HG03520 (cell line): ENCODE results near the gene FAAH.

Experiments
- ATAC-seq: cut with Tn5 transposase; IDR thresholded peaks from one replicate; pipeline ENCODE4 v1.9.1; 2021; ENCODE audit warnings: mild to moderate bottlenecking, moderate library complexity; ENCODE audit not compliant: unreplicated experiment

Gene FAAH

DNA sequence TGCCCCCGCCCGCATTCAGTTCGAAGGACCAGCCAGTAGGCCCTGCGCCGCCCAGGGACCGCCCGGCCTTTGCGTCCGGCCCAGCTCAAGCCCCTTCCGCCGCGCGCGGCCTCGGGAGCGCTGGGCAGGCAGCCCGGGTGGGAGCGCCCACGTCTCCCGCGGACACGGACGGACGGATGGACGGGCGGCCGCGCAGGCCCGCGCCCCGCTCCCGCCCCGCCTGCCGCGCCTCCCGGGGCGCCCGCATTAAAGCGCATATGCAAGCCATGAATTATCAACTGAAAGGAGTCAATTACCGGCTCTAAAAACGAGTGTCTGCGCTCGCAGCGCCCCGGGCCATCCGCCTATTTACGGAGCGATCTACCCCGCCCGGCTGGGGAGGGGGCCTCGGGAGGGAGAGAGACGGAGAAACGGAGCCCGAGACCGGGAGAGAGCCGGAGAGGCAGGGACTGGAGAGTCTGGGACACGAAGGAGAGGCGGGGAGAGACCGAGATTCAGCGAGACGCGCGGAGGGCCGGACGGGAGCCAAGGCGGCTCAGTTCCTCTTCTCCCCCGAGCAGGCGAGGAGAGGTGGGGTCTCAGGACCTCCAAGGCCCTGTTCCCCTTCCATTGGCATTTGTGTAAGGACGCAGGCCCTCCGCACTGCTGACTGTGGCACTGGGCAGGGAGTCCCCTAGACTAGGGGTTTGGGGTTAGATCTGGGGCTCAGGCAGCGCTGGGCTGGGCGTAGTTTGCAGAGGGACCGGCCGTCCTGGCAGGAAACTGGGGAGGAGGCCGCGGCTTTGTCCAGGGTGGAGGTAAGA lies 54.2 kb downstream of the FAAH start:
- ATAC-seq, result no peak

DNA sequence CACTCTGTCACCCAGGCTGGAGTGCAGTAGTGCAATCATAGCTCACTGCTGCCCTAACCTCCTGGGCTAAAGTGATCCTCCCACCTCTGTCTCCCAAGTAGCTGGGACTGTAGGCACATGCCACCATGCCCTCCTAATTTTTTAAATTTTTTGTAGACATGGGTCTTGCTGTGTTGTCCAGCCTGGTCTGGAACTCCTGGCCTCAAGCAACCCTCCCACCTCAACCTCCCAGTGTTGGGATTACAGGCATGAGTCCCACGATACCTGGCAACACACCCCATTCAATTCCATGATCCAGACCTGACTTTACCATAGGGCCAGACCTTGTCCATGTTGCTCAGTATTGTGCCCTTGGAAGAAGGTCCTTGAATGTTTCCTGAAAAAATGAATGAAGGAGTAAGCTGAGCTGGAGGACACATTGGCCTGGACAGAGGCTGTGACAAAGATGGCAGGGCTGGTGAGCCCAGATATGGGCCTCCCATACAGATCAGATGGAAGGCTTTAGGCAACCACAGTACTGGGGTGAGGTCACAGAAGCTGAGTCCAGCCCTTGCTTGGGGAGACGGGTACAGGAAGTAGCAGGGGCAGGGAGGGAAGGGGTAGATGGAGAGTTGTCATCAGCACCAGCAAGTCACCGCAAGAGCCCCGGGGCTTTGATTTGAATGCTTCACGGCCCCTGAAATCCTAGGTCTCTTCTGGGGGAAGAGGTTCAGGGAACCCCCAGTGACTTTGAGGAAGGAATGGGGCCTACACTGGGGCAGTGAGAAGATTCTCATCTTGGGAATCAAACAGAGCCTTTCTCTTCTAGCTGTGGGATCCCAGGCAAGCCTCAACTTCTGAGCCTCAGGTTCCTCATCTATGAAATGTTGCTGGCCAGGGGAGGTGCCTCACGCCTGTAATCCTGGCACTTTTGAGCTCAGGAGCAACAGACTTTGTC lies 55.4 kb downstream of the FAAH start:
- no peak for ATAC-seq

DNA sequence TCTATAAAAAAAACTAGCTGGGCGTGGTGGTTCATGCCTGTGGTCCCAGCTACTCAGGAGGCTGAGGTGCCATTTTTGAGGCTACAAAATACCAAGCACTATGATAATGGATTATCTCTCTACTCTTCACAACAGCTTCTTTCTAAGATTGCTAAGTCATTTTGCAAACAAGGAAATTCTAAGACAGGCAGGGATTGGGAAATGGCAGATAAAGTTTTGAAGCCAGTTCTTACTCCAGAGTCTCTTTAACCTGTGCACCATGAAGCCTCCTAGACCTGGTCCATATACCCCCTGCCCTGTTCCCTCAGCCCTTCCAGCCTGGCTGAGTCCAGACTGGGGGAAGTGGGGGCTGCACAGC lies 56.0 kb downstream of the FAAH start:
- ATAC-seq, result no peak

DNA sequence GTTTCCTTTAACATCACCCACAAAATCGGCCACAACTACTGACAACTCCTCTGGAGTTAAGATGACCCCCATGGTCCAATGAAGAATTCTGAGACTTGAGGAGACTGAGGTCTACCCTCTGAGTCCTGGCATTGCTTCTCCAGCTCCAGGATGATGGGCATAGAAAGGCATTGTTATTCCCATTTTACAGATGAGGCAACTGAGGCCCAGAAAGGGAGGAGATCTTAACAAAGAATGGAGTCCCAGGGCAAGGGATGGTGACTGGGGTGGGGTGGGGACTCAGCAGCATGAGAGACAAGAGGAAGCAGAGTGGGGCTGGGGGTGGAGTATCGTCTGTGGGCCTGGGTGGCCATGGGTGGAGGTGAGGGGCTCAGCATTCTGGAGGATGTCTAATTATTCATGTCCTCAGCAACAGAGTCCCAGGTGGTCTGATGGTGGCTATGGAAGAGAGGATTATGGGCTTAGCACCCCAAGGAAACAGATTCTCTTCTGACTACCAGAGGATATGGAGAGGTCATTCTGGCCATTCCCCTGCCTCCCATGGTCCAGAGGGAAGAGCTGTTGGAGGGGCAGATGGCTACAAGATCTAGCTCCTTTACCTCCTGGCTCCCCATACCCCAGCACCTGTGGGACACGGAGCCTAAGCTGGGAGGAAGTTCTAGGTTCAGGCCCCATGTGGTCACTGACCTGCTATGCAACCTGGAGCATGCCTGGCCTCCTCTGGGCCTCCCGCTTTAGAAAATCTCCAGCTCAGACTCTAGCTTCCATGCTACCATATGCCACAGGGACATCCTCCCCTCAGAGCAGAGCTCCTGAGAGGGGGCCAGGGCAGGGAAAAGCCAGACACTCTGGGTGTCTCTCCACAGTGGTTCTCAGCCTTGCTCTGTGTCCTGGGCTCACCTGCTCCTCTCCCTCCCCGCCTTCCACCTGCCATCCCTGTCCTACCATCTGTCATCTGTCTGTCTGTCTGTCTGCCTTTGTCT lies 58.1 kb downstream of the FAAH start:
- no peak for ATAC-seq

DNA sequence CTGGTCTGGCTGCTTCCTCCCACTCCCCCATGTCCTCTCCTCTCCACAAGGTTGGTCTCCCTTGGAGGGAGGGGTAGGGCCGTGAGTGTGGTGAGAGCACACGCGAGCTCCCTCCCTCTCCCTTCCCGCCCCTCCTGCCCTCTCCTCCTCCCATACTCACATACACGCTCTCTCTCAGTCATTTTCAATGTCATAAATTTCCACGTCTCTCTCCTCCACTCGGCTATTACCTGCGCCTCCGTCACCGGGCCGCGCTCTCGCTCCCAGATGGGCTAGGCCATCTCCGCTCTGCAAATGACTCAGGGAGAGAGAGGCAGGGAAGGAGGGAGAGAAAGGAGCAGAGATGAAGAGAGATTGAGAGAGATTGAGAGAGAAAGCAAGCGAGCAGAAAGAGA lies 58.8 kb downstream of the FAAH start:
- ATAC-seq, result no peak

DNA sequence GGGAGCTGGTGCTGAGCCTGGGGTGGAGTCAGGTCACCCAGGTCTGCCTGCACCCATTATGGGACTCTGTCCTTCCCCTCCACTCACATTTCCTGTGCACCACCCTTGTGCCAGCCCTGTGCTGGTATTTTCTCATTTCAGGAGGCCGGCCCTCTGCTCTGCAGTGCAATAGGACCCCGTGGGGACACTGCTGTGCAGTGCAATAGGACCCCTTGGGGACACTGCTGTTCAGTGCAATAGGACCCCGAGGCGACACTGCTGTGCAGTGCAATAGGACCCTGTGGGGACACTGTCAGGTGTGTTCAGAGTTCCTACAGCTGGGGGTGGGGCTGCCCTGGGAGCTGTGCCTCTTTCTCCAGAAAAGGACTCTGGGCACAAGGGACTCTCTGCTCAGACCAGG lies 59.3 kb downstream of the FAAH start:
- no peak for ATAC-seq

DNA sequence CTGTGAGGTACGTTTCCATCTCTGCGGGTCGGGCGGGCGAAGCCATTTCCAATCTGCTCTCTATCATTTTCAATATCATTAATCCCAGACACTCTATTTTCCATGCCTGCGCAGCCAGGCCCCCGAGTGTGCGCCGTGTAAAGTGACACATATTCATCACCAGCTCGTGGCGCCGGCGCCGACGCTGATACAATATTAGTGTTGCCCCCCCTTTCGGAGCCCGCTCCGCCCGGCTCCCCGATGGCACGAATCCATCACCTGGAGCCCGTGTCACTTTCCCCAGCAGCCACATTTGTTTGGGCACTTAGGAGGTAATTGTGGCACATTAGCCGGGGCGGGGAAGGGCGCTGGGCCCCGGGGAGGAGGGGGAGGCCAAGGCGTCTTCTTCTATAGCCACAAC lies 61.8 kb downstream of the FAAH start:
- no peak for ATAC-seq

GRCh38 chr1:46456411-46456963 lies 62.4 kb downstream of the FAAH start:
- ATAC-seq, result no peak

GRCh38 chr1:46457178-46457577 lies 63.1 kb downstream of the FAAH start:
- no peak for ATAC-seq

- ATAC-seq, result no peak
Measured at GRCh38 chr1:46458190-46458589, 64.1 kb downstream of the FAAH start.

DNA sequence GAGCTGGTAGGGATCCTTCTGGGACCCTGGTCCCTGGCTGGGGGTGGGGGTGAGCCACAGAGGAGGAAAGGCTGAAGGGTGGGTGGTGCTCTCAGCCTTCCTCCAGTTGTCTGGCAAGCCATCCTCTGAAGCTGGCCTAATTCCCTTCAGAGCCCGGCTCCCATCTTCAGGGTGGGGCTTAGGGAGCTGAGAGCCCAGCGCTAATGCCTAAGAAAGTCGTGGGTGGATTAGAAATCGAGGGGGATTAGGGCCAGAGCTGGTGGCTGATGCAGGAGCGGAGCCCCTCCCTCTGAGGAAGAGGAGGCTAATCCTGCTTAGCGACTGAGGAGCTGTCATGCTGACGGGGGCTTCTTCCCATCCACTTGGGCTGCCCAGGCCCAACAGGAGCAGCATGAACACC lies 64.7 kb downstream of the FAAH start:
- no peak for ATAC-seq

- ATAC-seq, result no peak
Measured at GRCh38 chr1:46459315-46459714, 65.2 kb downstream of the FAAH start.

DNA sequence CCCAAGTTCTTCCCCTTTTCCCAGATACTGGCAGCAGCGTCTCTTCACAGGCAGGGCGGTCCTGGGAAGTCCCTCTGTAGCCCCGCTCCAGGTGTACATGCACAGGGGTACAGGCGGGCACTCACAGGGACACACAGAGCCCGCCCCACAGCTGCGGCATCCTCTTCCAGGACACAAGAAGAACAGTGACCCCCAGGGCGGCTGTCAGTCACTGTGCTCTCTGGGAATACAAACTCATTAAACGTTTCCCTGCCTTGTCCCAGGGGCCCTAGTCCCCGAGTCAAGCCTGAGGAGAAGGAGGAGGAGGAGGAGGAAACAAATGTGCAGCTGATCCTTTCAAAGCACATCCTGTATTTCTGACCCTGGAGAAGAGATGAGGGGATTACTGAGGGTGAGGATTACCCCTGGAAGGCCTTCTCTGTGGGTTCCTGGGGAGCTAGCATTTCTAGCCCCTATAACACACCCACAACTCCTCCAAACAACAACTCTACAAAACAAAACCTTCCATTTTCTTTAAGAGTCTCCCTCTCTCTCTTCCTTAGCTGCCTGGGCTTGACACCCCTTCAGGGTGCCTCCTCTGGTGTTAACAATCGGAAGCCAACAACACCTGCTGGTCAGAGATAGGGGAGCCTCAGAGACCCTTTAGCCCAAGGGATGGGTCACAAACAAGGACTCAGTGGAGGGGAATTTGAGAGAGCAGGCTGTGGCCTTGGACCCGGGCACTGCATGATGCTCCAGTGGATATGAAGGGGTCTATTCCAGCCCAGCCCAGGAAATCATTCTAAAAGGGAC lies 67.1 kb downstream of the FAAH start:
- no peak for ATAC-seq

DNA sequence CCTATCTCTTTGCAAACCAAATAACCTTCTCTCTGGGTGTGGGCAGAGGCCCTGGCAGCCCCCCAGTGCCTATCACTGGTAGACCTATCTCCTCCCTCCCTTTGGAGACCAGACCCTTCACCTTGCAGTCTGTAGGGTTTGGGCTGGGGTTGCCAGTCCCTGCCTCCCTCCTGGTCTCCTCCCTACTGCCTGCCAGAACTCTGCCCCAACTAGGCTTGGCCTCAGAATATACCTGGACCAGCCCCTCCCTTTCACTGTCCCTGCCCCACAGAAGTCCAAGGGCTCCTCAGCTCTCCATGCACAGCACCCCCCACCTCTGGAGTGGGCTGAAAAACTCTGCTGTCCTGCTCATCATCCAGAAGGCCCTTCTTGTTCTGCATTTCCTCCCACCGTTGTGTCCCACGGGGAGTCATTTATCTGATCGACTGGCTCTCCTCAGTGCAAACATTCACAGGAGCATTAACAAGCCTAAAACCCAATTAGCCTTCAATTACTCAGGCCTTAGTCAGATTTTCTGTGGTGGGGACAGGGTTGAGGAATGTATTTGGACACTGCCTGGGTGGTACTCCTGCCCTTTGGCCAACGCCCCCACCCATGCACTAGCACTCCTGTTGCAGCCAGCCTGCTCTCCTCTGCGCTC lies 67.8 kb downstream of the FAAH start:
- no peak for ATAC-seq
